Calu3 (cell line): ENCODE results near the gene MS4A1. TPM values are rescaled to one million over a fixed set of nuclear protein-coding genes. Genes with fewer than 3 reads are reported as not detected.

Source experiments
- BruUV-seq: library from RNA; stranded (reverse); fragments of 400-500 nt; replicated peaks from 2 replicates; lab custom pipeline; 2021; lab: Mats Ljungman, UMichigan
- CTCF ChIA-PET: fragments of 300-600 bp; sonication (Branson Sonifier 250); formaldehyde crosslinking; loops from one replicate; lab custom pipeline; 2022; ENCODE audit warnings: antibody characterized with exemption; lab: Charles Lee
- DNase-seq: peaks from one replicate; pipeline ENCODE4 v3.0.0; 2022
- H3K27ac Mint-ChIP-seq: one replicate; pipeline ENCODE4 v1.8.0; 2022; ENCODE audit warnings: mixed read lengths; ENCODE audit not compliant: unreplicated experiment
- H3K27me3 Mint-ChIP-seq: one replicate; pipeline ENCODE4 v1.8.0; 2022; ENCODE audit warnings: mixed read lengths; ENCODE audit not compliant: unreplicated experiment
- H3K36me3 Mint-ChIP-seq: one replicate; pipeline ENCODE4 v1.8.0; 2022; ENCODE audit warnings: mild to moderate bottlenecking, moderate library complexity, mixed read lengths; ENCODE audit not compliant: insufficient read depth, unreplicated experiment
- H3K4me1 Mint-ChIP-seq: one replicate; pipeline ENCODE4 v1.8.0; 2022; ENCODE audit warnings: mild to moderate bottlenecking, low read depth, mixed read lengths; ENCODE audit not compliant: unreplicated experiment
- H3K4me3 Mint-ChIP-seq: one replicate; pipeline ENCODE4 v1.8.0; 2022; ENCODE audit warnings: mild to moderate bottlenecking, low read depth, moderate library complexity, mixed read lengths; ENCODE audit not compliant: unreplicated experiment
- H3K9me3 Mint-ChIP-seq: one replicate; pipeline ENCODE4 v1.8.0; 2022; ENCODE audit warnings: low read depth, mixed read lengths; ENCODE audit not compliant: unreplicated experiment
- CTCF ChIP-seq: fragments of 200-600 bp; IDR thresholded peaks from one replicate; pipeline ENCODE4 v1.8.0; 2022; ENCODE audit warnings: antibody characterized with exemption; ENCODE audit not compliant: unreplicated experiment
- intact Hi-C: fragments of 100-400 bp; cut with micrococcal nuclease; formaldehyde crosslinking; loops from one replicate; pipeline ENCODE4 v1.10.0; 2022; ENCODE audit not compliant: unreplicated experiment
- total RNA-seq: library from RNA; stranded (reverse); gene quantifications from 2 replicates; pipeline ENCODE4 v1.2.3, GENCODE V29; 2022

MS4A1 gene
- total RNA-seq, 1 experiment from 2014 or later, result not detected

GRCh38 chr11:60429272-60429671, 26.4 kb upstream of the MS4A1 start, which contains the start of gene MS4A5:
Gene MS4A5 (plus strand): TSS chr11:60429572. CDS start chr11:60429675, 103 bp downstream.
- no peak within 1 kb of the TSS for H3K4me3 Mint-ChIP-seq
- H3K4me1 Mint-ChIP-seq, result no peaks in the 10 kb centered on the region
- TF ChIP-seq CTCF, result no peak
- intact Hi-C loops, result no loop called here
- H3K27me3 Mint-ChIP-seq, result peaks cover 20% of the 10 kb centered on the region
- no TSS peak for BruUV-seq
- CTCF ChIA-PET, result no interaction called here
- no peaks in the 10 kb centered on the region for H3K9me3 Mint-ChIP-seq
- no peak within 1 kb of the TSS for H3K27ac Mint-ChIP-seq
- no peak for DNase-seq
- no peaks in the 10 kb centered on the region for H3K36me3 Mint-ChIP-seq

- H3K4me3 Mint-ChIP-seq, result no peak overlapping the region
These were observed 24.4 kb upstream of the MS4A1 start for GRCh38 chr11:60431251-60431650.

GRCh38 chr11:60433401-60433800, 22.2 kb upstream of the MS4A1 start:
- H3K27ac Mint-ChIP-seq, result no peak overlapping the region
- no TSS peak for BruUV-seq

More at GRCh38 chr11:60431251-60431650, 24.4 kb upstream of the MS4A1 start:
- no peak overlapping the region for H3K27ac Mint-ChIP-seq
- no peaks in the 10 kb centered on the region for H3K36me3 Mint-ChIP-seq
- H3K4me1 Mint-ChIP-seq, result no peaks in the 10 kb centered on the region
- intact Hi-C loops, result no loop called here
- TF ChIP-seq CTCF, result no peak
- no peak for DNase-seq
- H3K27me3 Mint-ChIP-seq, result peaks cover 20% of the 10 kb centered on the region
- CTCF ChIA-PET, result no interaction called here
- H3K9me3 Mint-ChIP-seq, result no peaks in the 10 kb centered on the region
- BruUV-seq, result no TSS peak

GRCh38 chr11:60447070-60447469, 8.6 kb upstream of the MS4A1 start:
- BruUV-seq, result no TSS peak

More at GRCh38 chr11:60433401-60433800, 22.2 kb upstream of the MS4A1 start:
- Mint-ChIP-seq H3K27me3 (peaks cover 20% of the 10 kb centered on the region), H3K4me3 (no peak overlapping the region), H3K36me3 (no peaks in the 10 kb centered on the region), H3K9me3 (no peaks in the 10 kb centered on the region), H3K4me1 (no peaks in the 10 kb centered on the region)
- DNase-seq, result no peak
- CTCF ChIA-PET, result no interaction called here
- intact Hi-C loops, result no loop called here
- no peak for TF ChIP-seq CTCF

More at GRCh38 chr11:60447070-60447469, 8.6 kb upstream of the MS4A1 start:
- Mint-ChIP-seq H3K27ac (peak overlapping the region; percentile 9), H3K4me3 (peak overlapping the region; percentile 29), H3K27me3 (no peaks in the 10 kb centered on the region), H3K4me1 (no peaks in the 10 kb centered on the region), H3K9me3 (no peaks in the 10 kb centered on the region), H3K36me3 (no peaks in the 10 kb centered on the region)
- DNase-seq, result no peak
- intact Hi-C loops, result no loop called here
- no peak for TF ChIP-seq CTCF
- CTCF ChIA-PET, result no interaction called here
